Stimulated activated CD4-positive, alpha-beta T cell treated with anti-CD3 and anti-CD28 coated beads, Interleukin-12 subunit alpha, Interleukin-12 subunit beta, amount 100 ng/mL, for 4 hours (primary cell): ENCODE measurements around the gene PRDM10.

Source experiments
- DNase-seq: peaks from one replicate; pipeline ENCODE4 v3.0.0-alpha.2; 2020

Gene PRDM10

GRCh38 chr11:130008326-130008725 is 5.7 kb upstream of the PRDM10 start:
- no peak for DNase-seq

GRCh38 chr11:130006929-130007328 is 4.3 kb upstream of the PRDM10 start:
- DNase-seq: no peak

GRCh38 chr11:130003717-130004001 is 1.0 kb upstream of the PRDM10 start:
- DNase-seq: no peak

- peak; percentile 77 for DNase-seq
Measured at GRCh38 chr11:130002846-130003716, 446 bp upstream of the PRDM10 start.

GRCh38 chr11:130001461-130002351 is 929 bp downstream of the PRDM10 start:
- peak; percentile 32 for DNase-seq

- no peak for DNase-seq
Measured at GRCh38 chr11:130000552-130001176, 2.0 kb downstream of the PRDM10 start.

- no peak for DNase-seq
Measured at GRCh38 chr11:129999407-129999806, 3.2 kb downstream of the PRDM10 start.

GRCh38 chr11:129998905-129999304 is 3.7 kb downstream of the PRDM10 start:
- no peak for DNase-seq

GRCh38 chr11:129998107-129998506 is 4.5 kb downstream of the PRDM10 start:
- DNase-seq: no peak

GRCh38 chr11:129997513-129997912 is 5.1 kb downstream of the PRDM10 start:
- DNase-seq: no peak

- no peak for DNase-seq
Measured at GRCh38 chr11:129996113-129996870, 6.3 kb downstream of the PRDM10 start.

- no peak for DNase-seq
Measured at GRCh38 chr11:129995163-129995562, 7.5 kb downstream of the PRDM10 start.

GRCh38 chr11:129992161-129992944 is 10.3 kb downstream of the PRDM10 start:
- peak; percentile 23 for DNase-seq

GRCh38 chr11:129989149-129989813 is 13.4 kb downstream of the PRDM10 start:
- DNase-seq: no peak

GRCh38 chr11:129987950-129988349 is 14.7 kb downstream of the PRDM10 start:
- no peak for DNase-seq

GRCh38 chr11:129985823-129986222 is 16.8 kb downstream of the PRDM10 start:
- no peak for DNase-seq

- DNase-seq: no peak
Measured at GRCh38 chr11:129980086-129980485, 22.5 kb downstream of the PRDM10 start.

GRCh38 chr11:129979046-129979605 is 23.5 kb downstream of the PRDM10 start:
- DNase-seq: no peak

- DNase-seq: no peak
Measured at GRCh38 chr11:129978447-129978846, 24.2 kb downstream of the PRDM10 start.

GRCh38 chr11:129976328-129976727 is 26.3 kb downstream of the PRDM10 start:
- no peak for DNase-seq

- DNase-seq: no peak
Measured at GRCh38 chr11:129975543-129975942, 27.1 kb downstream of the PRDM10 start.
